ENCODE measurements around the gene ST6GALNAC3. TPM values are rescaled to one million over a fixed set of nuclear protein-coding genes. Genes with fewer than 3 reads are reported as not detected.

ST6GALNAC3 gene
- total RNA-seq, 2 donors from 2014 or later, result 6.3 to 7.6 TPM

DNA sequence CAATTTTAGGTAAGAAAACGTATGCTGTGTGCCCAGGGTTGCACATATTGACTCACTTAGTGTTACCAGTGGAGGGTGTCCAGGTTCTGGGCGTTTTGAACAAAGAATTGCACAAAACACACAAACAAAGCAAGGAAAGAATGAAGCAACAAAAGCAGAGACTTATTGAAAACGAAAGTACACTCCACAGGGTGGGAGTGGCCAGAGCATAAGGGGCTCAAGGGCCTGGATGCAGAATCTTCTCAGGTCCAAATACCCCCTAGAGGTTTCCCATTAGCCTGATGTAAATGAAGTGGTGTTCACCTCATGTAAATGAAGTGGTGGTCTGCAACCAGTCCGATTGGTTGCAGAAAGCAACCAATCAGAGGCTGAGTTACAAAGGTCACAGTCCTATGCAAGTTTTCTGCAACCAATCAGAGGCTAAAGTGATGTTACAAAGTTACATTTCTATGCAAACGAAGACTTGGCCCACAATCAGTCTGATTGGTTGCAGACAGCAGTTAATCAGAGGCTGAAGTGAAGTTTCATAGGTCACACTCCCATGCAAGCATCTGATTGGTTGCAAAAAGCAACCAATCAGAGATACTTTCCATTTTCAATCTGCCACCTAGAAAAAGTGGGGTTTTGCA, 228.3 kb downstream of the ST6GALNAC3 start:
- no peak overlapping the region for H3K27ac Mint-ChIP-seq
- H3K9ac ChIP-seq (ENCODE audit: extremely low read depth, low read length, poor library complexity, severe bottlenecking), result no peak overlapping the region

GRCh38 chr1:76303340-76303717, 228.8 kb downstream of the ST6GALNAC3 start:
- WGBS, 2 experiments (ENCODE audit: insufficient coverage in 1 of 2, insufficient read length in 1 of 2), result 62 to 100% methylated on average over 2 to 3 of the region's 3 CpGs
- H3K36me3 Mint-ChIP-seq (ENCODE audit: low read depth), result no peaks in the 10 kb centered on the region

More for the DNA sequence above, 228.3 kb downstream of the ST6GALNAC3 start:
- WGBS, 2 experiments (ENCODE audit: insufficient coverage in 1 of 2, insufficient read length in 1 of 2), result 84 to 90% methylated on average over 2 to 5 of the region's 5 CpGs
- Histone ChIP-seq H3K9me3 (ENCODE audit: control insufficient read depth, low read length) (no peaks in the 10 kb centered on the region), H3K4me1 (ENCODE audit: control insufficient read depth, insufficient read depth, low read length) (no peaks in the 10 kb centered on the region), H3K36me3 (ENCODE audit: control insufficient read depth, insufficient read depth, low read length) (no peaks in the 10 kb centered on the region), H3K27ac (ENCODE audit: low read depth, low read length) (no peak overlapping the region), H3K4me3 (ENCODE audit: low read length) (no peak overlapping the region), H3K27me3 (ENCODE audit: control insufficient read depth, insufficient read depth, low read length, poor library complexity, severe bottlenecking) (peaks cover 10% of the 10 kb centered on the region)
- no peak for TF ChIP-seq CTCF (conservative IDR thresholded peaks at IDR 0.05)
- no peak overlapping the region for H3K4me3 Mint-ChIP-seq
- peaks cover 12% of the 10 kb centered on the region for H3K4me1 Mint-ChIP-seq
- H3K36me3 Mint-ChIP-seq (ENCODE audit: low read depth), result no peaks in the 10 kb centered on the region
- H3K9me3 Mint-ChIP-seq, result peaks cover 2% of the 10 kb centered on the region
- DNase-seq, result no peak
- peaks cover 11% of the 10 kb centered on the region for H3K27me3 Mint-ChIP-seq (ENCODE audit: insufficient read depth)

DNA sequence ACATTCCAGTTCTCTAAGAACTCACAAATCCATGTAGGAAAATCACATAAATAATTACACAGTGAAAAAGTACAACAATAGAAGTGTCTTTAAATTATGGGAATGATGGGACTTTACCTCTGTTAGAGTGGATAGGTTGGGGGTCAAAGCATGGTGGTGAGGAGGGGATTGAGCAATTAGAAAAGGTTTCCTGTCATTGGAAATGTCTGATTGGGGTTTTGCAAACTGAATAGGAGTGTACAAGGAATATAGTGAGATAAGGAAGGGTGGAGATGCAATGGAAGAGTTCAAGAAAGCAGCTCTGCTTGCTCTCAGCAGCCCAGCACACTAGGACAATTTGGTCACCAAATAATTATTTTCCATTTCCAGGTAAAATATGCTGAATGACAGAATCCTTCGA, 238.8 kb downstream of the ST6GALNAC3 start:
- 88% methylated on average over 1 of the region's 1 CpG; no CpG with 5 or more reads in 1 of the 2 experiments for WGBS, 2 experiments (ENCODE audit: insufficient coverage in 1 of 2, insufficient read length in 1 of 2)
- TF ChIP-seq CTCF (conservative IDR thresholded peaks at IDR 0.05), result no peak
- no peaks in the 10 kb centered on the region for H3K9me3 Mint-ChIP-seq
- no peak overlapping the region for H3K4me3 Mint-ChIP-seq
- H3K36me3 Mint-ChIP-seq (ENCODE audit: low read depth), result no peaks in the 10 kb centered on the region
- no peaks in the 10 kb centered on the region for H3K27me3 Mint-ChIP-seq (ENCODE audit: insufficient read depth)
- Histone ChIP-seq H3K36me3 (ENCODE audit: control insufficient read depth, insufficient read depth, low read length) (no peaks in the 10 kb centered on the region), H3K4me1 (ENCODE audit: control insufficient read depth, insufficient read depth, low read length) (no peaks in the 10 kb centered on the region), H3K9ac (ENCODE audit: extremely low read depth, low read length, poor library complexity, severe bottlenecking) (no peak overlapping the region), H3K27me3 (ENCODE audit: control insufficient read depth, insufficient read depth, low read length, poor library complexity, severe bottlenecking) (no peaks in the 10 kb centered on the region), H3K9me3 (ENCODE audit: control insufficient read depth, low read length) (no peaks in the 10 kb centered on the region), H3K27ac (ENCODE audit: low read depth, low read length) (no peak overlapping the region), H3K4me3 (ENCODE audit: low read length) (no peak overlapping the region)
- H3K4me1 Mint-ChIP-seq, result peaks cover 19% of the 10 kb centered on the region
- no peak overlapping the region for H3K27ac Mint-ChIP-seq
- no peak for DNase-seq

More at GRCh38 chr1:76303340-76303717, 228.8 kb downstream of the ST6GALNAC3 start:
- peaks cover 12% of the 10 kb centered on the region for H3K4me1 Mint-ChIP-seq
- no peak for TF ChIP-seq CTCF (conservative IDR thresholded peaks at IDR 0.05)
- no peak overlapping the region for H3K27ac Mint-ChIP-seq
- Histone ChIP-seq H3K36me3 (ENCODE audit: control insufficient read depth, insufficient read depth, low read length) (no peaks in the 10 kb centered on the region), H3K4me1 (ENCODE audit: control insufficient read depth, insufficient read depth, low read length) (no peaks in the 10 kb centered on the region), H3K27me3 (ENCODE audit: control insufficient read depth, insufficient read depth, low read length, poor library complexity, severe bottlenecking) (peaks cover 10% of the 10 kb centered on the region), H3K27ac (ENCODE audit: low read depth, low read length) (no peak overlapping the region), H3K9me3 (ENCODE audit: control insufficient read depth, low read length) (no peaks in the 10 kb centered on the region), H3K9ac (ENCODE audit: extremely low read depth, low read length, poor library complexity, severe bottlenecking) (no peak overlapping the region), H3K4me3 (ENCODE audit: low read length) (no peak overlapping the region)
- peaks cover 2% of the 10 kb centered on the region for H3K9me3 Mint-ChIP-seq
- H3K4me3 Mint-ChIP-seq, result no peak overlapping the region
- H3K27me3 Mint-ChIP-seq (ENCODE audit: insufficient read depth), result peaks cover 11% of the 10 kb centered on the region
- DNase-seq, result no peak
